ENCODE results near the gene EYS.

GRCh38 chr6:65059568-65059967, 647.5 kb downstream of the EYS start:
- no peak for TF ChIP-seq CTCF (IDR thresholded peaks at IDR 0.05; ENCODE audit: control extremely low read depth in 1 of 3, insufficient read depth in 1 of 3, low read depth in 1 of 3, low read length in 3 of 3)
- TF ChIP-seq CREB1 (IDR thresholded peaks at IDR 0.05): no peak
- TF ChIP-seq TEAD4 (IDR thresholded peaks at IDR 0.05; ENCODE audit: low read depth, low read length): no peak
- no peak for TF ChIP-seq ZNF274 (IDR thresholded peaks at IDR 0.05; ENCODE audit: borderline replicate concordance, extremely low read depth, low read length)
- TF ChIP-seq BACH1 (IDR thresholded peaks at IDR 0.05; ENCODE audit: low read length): no peak
- TF ChIP-seq RNF2 (IDR thresholded peaks at IDR 0.05; ENCODE audit: borderline replicate concordance, low read depth, low read length, missing control alignments, poor library complexity, severe bottlenecking): no peak
- TF ChIP-seq SIN3A (conservative IDR thresholded peaks at IDR 0.05 in 1 of 2, IDR thresholded peaks at IDR 0.05 in 1 of 2; ENCODE audit: low read depth in 1 of 2, low read length in 2 of 2): no peak
- no peak for TF ChIP-seq EP300 (IDR thresholded peaks at IDR 0.05; ENCODE audit: borderline replicate concordance in 1 of 2, low read depth in 2 of 2, low read length in 2 of 2)
- TF ChIP-seq CHD7 (IDR thresholded peaks at IDR 0.05; ENCODE audit: insufficient replicate concordance, low read length): no peak

Data from H1 (cell line).